CD1c-positive myeloid dendritic cell (primary cell): ENCODE data around the gene PSMD1.
"Not testable (repeated sequence)": the region's sequence is repeated elsewhere in the genome, so short reads cannot be mapped to it uniquely, and the experiment has no call there.

Experiments used
- DNase-seq: peaks from one replicate; pipeline ENCODE4 v3.0.0-alpha.2; 2016; ENCODE audit errors: extremely low spot score

Gene PSMD1

DNA sequence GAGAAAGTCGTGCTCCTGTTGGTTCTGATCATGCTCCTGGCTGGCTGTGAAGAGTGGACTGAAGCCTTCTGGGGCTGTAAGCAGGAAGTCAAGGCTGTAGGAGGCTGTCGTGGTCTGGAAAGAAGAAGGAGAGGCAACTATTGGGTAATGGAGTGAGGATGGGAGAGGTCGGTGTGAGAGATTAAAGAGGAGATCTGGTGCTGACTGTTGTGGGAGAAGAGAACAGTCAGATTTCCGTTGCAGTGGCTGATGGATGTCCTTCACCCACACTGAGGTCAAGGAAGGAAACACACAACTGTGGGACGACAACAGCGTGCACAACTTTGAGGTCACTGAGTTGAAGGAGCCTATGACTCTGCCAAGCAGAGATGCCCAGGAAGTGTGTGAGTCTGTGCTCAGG lies 2.8 kb upstream of the PSMD1 start:
- no peak for DNase-seq

DNA sequence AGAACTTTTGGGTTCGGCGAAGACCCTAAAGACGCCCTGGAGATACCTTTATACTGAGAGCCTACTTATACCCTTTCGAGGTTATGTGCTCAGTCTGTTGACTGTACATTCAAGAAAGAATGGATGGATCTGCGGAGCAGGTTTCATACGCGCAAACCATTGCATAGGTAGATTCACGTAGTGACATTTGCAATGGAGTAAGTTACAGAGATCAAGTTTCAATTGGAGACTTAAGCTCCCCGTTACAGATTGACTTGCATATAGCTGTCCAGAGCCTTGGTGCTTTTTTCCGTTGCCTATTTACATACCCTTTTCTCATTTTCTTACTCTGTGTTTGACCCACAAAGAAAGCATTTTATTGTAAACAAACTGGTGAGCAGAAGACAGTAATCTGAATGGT lies 923 bp downstream of the PSMD1 start:
- DNase-seq: no peak

DNA sequence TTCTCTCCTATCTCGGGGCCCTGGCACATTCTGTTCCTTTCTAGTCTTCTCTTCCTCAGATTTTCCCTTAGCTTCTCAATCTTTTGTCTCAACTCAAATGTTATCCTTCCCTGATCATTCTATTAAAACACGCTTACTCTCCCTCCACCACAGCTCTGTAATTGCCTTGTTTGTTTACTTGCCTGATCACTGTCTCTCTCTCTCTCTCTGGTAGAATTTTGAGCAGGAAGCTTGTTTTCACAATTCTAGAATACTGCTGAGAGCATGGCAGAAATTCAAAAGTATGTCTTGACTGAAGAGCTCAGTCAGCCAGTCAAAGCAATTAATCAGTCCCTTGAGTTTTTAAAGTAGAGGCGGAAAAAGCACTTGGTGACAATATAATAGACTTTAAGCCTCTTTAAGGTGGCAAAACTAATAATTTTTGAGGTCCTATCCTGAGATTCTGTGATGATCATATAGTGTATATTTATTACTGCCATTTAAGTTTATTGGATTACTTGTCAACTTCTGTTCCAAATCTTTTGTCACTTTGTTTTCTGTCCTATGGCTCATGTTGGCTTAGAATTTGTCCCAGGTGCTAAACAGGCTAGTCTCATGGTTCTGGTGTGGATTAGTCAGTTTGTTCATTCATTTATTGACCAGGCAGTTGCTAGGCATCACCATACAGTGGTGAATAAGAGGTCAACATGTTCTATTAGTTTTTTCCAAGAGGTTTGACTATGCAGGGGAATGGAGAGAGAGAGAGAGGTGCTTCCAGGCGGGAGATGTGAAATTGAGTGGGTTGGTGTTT lies 2.3 kb downstream of the PSMD1 start:
- DNase-seq: no peak

DNA sequence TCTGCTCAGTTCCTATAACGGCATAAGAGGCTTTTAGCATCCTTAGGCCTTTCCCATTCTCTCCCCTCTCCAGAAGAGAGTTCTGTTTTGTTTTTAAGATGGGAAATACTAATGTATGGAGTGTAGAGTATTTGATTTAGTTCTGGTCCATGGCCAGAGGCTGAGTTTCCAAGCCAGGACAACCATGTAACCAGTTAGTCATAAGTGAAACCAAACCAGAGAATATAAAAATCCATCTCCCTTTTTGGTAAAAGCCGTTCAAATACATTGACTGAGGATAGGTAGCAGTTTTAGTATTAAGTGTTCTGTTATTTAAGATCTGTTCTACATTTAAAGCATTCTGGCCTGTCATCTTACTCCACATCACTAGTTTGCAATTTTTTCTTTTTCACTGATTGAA lies 3.1 kb downstream of the PSMD1 start:
- DNase-seq: no peak

DNA sequence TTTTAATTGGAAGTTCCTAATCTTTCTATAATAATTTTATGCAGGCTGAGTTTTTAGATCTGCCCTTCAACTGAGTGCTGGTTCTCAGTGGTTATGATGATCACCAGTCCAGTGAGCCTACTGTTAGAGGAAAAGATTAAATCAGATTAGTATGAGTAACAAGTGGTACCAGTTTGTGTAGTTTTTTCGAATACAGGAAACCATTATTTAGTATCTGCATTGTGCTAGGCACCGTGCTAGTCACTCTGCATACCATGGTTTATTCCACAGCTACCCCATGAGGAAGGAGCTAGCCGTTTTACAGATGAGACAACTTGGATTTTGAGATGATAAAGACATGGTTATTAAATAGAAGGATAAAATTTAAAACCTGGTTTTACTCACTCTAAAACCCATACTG lies 6.1 kb downstream of the PSMD1 start:
- no peak for DNase-seq

DNA sequence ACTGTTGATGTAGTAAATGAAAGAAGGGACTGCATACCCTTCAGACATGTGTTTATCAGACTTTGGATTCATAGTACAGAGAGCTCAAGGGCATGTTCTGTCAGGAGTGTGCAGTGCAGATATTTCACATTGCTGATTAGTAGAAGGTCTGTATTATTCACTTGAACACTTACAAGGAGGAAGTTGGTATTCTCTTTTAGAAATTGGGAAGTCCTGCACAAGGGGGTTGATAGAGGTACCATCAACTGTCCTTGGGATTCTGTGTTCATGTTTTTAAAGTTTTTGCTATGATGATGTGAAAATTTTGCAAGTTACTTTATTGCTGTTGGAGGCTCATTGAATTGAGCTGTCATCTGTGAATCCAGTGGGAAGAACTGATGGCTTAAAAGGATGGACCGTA lies 6.7 kb downstream of the PSMD1 start:
- DNase-seq: peak; percentile 24

DNA sequence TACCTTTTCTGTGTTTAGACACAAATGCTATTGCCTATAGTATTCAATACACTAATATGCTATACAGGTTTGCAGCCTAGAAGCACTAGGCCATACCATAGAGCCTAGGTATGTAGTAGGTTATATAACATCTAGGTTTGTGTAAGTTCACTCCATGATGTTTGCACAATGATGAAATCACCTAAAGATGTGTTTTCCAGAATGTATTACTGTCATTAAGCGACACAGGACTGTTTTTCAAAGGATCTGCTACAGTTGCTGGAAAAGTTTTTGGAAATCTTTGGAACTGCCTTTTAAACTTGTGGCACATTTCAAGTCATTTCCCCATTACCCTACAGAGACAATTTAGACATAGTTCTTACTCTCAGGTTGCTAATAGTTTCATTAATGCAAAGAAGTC lies 9.3 kb downstream of the PSMD1 start:
- no peak for DNase-seq

DNA sequence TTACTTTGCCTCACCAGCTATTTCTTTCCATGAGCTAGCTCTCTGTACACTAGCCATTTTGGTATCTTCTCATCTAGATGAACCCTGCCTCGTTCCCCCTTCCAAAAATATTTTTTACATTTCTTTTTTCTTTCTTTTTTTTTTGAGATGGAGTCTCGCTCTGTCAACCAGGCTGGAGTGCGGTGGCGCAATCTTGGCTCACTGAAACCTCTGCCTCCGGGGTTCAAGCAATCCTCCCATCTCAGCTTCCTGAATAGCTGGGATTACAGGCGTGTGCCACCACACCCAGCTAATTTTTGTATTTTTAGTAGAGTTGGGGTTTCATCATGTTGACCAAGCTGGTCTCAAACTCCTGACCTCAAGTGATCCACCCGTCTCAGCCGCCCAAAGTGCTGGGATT lies 10.9 kb downstream of the PSMD1 start:
- DNase-seq: not testable (repeated sequence)

DNA sequence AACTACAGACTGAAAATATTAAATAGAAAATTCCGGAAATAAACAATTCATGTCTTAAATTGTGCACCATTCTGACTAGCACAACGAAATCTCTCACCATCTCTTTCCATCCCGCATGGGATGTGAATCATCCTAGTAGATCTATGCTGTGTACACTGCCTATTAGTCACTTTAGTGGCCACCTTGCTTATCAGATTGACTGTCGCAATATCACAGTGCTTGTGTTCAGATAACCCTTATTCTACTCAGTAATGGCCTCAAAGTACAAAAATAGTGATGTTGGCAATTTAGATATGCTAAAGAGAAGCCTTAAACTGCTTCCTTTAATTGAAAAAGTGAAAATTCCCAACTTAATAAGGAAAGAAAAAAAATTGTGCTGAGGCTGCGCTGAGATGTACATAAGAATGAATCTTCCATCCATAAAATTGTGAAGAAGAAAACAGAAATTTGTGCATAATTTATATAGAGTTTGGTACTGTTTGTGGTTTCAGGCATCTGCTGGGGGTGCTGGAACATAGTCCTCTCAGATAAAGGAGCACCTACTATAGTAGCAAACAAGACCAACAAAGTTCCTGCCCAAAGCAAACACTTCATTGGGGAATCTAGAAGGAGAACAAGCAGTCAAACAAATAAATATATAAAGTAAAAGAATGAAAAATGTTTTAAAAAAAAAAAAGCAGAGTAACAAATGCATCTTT lies 12.0 kb downstream of the PSMD1 start:
- no peak for DNase-seq

DNA sequence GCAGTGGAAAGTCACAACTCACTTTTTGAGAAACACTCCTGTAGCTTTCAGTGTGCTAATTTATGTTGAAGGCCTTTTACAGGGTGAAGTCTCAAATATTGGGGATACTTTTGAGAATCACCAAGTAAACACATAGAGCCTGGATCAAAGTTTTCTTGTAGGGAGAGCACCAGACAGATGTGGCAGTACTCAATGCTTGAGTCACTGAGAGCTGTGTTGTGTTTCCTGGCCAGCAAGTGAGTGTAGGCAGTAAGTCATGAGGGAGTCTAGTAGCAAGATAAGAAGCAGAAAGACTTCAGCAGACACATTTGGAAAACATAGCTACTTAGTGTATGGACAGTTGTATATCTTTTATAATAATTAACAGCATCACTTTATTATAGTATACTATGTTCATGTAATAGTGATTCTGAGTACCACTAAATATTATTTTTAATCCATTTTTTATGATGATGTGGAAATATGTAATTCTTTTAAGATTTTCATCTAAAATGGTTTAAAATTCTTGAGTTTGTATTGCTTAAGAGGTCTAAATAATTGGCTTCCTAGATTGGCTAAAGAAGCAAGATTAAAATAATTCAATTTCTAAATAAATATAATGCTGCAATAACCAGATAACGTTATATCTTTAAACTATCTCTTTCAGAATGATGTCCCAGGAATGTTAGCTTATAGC lies 12.8 kb downstream of the PSMD1 start:
- no peak for DNase-seq

DNA sequence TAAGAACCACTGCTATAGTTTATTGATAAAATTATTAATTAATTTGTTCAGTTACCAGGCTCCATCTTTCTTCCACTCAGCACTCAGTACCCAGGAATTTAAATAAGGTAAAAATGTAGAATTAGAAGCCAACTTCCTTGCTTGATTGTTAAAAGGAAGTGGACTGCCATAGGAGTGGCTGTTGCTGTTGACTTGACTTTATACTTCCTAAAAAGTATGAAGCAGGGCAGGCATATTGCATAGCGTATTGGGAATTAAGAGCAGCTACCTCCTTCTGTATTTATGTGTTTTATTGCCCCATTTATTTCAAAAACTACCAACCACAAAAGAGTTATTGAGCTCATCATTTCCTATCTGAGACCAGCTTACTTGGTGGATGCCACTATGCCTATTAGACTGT lies 27.9 kb downstream of the PSMD1 start:
- peak; percentile 27 for DNase-seq

DNA sequence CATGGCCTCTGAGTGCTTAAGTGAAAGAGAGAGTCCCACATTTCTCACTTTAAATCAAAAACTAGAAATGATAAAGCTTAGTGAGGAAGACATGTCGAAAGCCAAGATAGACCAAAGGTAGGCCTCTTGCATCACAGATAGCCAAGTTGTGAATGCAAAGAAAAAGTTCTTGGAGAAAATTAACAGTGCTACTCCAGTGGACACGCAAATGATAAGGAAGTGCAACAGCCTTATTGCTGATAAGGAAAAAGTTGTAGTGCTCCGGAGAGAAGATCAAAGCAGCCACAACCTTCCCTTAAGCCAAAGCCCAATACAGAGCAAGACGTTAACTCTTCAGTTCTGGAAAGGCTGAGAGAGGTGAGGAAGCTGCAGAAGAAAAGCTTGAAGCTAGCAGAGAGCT lies 32.1 kb downstream of the PSMD1 start:
- DNase-seq: no peak

DNA sequence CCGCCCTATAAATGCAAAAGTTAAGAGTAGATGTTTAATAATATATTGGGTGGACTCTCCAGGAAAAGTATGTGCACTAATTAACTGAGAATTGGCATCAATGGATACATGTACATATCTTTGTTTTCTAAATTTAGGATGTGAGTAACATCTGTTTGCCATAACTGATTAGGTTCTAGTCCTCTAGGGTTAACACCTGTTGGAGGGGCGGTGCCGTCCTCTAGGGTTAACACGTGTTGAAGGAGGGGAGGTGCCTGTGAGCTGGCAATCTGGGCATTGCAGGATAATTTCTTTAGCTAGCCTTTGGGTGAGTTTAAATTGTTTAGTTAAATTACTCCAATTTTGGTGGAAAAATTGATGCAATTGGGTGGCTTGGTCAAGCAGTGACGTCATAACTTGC lies 37.3 kb downstream of the PSMD1 start:
- DNase-seq: no peak

DNA sequence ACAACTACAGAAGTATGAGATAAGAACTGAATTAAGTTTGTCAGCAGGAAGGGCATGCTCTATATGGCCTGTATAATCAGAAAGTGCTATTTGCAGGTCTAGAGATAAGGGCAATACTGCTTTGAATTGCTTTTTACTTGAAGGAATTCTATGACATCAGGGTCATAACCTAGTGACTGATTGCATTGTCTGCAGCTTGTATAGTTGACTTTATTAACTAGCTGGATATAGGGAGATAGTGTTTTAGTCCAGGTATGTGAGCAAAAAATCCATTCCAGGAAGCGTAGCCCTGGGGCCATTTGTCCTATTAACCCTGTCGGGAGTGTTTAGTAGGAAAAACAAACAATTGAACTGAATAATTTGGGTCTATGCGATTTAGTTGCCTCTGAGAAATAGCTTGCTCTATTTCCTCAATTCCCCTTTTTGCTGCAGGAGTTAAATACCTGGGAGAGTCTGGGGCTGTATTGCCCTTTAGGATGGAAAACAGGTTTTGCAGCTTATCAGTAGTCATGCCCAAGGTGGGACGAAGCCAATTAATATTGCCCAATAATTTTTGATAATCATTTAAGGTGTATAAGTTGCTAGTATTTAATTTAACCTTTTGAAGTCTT lies 38.2 kb downstream of the PSMD1 start:
- DNase-seq: no peak

DNA sequence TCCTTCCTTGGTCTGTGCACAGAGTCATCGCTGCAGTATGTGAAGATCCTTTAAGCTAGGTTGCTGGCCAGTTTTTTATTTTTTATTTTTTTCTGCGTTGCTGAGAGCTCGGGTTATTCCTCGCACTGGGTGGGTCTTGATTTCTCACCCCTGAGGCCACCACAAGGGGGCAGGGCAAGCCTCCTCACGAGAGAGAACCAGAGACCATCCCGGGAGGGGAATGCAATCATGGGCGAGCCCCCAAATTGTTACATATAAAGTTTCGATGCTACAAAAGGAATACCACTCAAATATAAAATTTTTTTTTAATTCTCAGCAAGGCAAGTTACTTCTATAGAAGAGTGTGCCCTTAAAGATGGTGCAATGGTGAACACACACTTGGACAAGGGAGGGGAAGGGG lies 43.3 kb downstream of the PSMD1 start:
- DNase-seq: no peak

DNA sequence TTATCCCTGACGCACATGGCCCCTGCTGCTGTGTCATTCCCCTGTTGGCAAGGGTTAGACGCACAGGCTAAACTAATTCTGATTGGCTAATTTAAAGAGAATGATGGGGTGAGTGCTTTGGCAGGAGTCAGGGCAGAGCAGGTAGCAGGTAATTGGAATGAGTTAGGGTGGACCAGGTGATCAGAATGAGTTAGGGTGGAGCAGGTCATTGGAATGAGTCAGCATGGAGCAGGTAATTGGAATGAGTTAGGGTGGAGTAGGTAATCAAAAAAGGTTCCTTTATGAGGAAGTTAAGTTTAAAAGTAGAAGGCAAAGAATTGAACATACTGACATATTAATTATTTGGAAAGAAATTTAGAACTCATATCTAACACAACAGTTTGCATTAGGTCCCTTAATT lies 43.7 kb downstream of the PSMD1 start:
- not testable (repeated sequence) for DNase-seq

DNA sequence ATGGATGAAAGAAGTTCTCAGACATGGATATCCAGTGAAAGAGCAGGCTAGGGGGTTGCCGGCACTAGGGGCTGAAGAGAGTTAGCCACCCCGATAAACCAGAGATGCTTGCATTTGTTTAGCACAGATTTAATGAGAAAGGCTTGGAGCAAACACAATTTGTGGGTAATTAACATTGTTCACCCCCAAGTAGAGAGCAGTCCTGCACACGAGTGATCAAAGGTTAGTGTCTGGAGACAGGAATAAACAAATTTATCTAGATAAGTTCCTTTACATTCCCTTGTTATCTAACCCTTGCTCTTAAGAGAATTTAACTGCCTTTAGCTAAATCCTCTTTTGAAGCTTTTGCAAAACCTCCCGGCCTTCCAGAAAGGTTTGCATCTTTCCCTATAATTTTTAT lies 44.3 kb downstream of the PSMD1 start:
- no peak for DNase-seq

DNA sequence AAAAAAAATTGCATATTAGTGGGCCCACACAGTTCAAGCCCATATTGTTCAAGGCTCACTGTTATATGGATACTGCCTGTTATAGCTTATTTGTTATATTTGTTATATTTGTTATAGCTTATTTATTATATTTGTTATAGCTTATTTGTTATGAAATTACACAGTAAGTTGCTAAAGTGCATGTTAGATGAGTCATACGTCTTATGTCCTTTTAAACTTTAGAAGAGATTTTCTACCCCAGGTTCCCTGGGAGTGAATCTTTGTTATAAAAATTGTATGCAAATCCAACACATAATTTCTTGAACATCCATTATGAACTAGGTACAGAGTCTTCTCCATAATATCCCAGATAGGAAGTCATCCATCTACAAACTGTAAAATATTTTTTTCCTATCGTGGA lies 46.1 kb downstream of the PSMD1 start:
- no peak for DNase-seq

DNA sequence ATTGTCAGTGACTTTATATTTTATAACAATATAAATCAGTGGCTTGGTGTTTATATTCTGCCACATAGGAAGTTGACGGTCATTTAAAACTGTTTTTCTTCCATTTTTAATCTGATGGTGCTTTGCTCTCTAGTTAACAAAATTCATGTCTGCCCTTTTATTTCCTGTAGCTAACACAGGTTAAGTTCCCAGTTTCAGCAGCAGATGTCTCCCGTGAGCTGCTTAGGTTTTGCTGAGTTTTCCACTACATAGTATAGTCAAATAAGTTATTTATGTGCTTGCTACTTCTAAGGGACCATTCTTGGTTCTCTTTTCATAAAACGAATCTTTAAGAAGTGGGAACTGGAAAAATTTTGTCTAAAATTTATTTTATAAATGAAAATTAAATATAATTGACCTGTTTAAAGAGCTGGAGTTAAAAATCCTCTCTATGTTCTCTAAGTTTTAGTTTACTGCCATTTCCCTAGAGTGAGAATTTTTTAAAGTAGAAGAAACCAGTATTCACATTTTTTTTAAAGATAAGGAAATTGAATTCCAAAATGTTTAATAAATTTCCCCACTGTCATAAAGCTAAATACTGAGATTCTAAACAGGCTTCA lies 47.5 kb downstream of the PSMD1 start:
- peak; percentile 68 for DNase-seq

DNA sequence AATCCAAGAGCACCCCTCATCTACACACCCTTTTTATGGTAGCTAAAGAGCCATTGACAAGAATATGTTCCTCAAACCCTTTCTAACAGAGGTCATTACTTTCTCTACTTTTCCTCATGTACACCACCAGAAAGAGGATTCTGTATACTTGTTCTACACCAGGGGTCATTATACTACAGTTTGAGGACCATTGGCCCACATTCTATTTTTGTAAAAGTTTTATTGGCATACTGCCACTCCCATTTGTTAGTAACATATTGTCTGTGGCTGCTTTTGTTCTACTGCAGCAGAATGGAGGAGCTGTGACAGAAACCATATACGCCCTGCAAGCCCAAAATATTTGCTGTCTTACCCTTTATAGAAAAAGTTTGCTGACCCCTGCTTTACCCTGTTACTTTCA lies 53.9 kb downstream of the PSMD1 start:
- no peak for DNase-seq

DNA sequence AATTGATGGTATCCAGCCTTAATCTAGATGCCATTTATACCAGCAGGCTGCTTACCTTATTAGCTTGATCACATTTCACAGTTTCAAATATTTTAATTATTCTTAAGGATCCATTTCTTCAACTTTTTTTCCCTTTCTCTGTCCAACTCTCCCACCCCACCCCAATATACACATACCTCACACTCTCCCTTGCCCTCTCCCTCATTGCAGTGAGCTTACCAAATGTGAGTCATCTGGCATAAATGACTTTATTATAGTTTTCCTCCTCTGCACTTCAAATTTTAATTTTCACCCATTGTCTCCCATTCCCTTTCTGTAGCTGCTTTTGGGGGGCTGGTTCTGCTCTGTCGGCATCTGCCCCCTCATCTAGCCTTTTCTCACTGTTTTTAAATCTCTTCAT lies 55.3 kb downstream of the PSMD1 start:
- DNase-seq: no peak

DNA sequence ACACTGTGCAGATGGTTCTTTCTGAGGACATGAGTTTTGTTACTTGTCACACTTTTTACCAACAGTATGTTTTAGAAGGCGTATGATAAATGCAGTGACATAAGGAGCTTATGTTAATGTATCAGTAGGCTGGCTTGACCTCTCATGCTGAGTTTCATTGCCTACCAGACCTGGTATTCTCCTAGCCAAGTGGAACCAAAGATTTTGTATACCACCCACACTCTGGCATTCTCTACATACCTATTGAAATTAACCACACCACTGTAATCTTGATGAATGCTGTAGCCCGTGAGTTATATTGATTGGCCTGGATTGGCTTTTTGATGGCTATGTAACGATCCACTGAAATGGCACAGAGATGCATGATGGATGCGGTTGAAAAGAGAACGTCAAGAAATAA lies 56.8 kb downstream of the PSMD1 start:
- DNase-seq: no peak
